ENCODE results near the gene PALLD. TPM values are rescaled to one million over a fixed set of nuclear protein-coding genes. Genes with fewer than 3 reads are reported as not detected.

PALLD gene
- total RNA-seq, 1 experiment from 2014 or later = 23.7 TPM

DNA sequence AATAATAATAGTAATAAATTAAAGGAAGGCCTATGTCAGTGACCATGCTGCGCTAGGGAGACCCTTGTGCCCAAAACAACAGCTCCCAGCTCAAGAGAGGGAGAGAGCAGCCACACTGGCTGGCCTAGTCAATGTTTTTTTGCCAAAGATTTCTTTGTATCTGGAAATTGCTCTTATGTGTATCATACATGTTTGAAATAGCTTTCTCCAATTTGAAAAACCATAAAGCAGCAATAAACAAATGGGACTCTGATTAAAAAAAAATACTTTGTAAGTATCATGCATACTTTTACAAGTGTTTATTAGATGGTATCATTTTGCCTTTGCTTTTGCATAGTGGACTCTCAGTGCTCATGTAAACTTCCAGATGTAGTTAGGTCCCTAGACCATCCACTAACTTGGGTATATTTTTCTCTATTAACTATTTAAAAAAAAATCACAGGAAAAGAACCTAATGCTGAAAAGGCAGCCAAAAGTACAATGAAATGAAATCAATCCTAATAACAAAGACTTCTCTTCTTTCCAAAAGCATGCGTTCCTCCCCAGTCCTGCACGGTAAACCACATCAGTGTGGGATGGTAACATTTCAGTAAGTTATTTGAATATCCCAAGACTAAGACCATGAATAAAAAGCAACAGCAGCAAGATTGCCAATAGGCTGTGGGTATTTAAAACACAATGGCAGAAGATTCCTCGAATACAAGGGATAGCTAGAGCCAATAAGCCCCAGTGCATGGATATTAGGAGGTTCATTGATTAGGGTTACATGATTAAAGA is 117.6 kb downstream of the PALLD start (continued):
- TF ChIP-seq, protein P1, sequence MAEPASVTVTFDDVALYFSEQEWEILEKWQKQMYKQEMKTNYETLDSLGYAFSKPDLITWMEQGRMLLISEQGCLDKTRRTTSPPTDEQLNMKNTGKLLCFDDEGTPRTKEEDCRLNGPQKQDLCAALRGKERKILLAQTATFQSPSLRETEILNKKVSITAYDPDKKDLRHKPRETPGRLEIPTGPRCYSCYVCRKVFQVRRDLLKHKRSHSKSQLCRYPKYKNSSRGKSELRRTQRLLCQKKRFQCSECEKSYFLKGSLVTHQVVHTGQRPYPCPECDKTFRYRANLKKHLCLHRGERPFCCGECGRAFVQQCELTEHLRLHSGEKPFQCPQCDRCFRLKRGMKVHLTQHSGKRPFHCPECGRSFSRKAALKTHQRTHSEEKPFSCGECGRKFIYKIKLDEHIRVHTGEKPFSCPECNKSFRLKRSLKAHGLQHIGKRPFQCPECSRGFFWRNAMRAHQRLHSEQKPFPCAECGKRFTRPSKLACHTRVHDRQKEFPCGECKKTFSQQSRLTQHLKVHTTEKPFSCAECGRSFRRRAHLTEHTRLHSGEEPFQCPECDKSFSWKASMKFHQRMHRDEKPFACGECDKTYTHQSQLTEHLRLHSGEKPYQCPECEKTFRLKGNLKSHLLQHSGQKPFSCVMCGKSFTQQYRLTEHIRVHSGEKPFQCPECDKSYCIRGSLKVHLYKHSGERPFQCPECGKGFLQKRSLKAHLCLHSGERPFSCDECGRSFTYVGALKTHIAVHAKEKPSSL (CRISPR knock-in tag; conservative IDR thresholded peaks at IDR 0.05) = no peak
- no peak for TF ChIP-seq CREB1 (CRISPR knock-in tag; IDR thresholded peaks at IDR 0.05)
- TF ChIP-seq FOXJ3 (CRISPR knock-in tag; IDR thresholded peaks at IDR 0.05; ENCODE audit: borderline replicate concordance) = no peak
- TF ChIP-seq OVOL2 (CRISPR knock-in tag; IDR thresholded peaks at IDR 0.05; ENCODE audit: borderline replicate concordance) = no peak
- no peak for TF ChIP-seq CBFB (CRISPR knock-in tag; IDR thresholded peaks at IDR 0.05; ENCODE audit: low read depth)

DNA sequence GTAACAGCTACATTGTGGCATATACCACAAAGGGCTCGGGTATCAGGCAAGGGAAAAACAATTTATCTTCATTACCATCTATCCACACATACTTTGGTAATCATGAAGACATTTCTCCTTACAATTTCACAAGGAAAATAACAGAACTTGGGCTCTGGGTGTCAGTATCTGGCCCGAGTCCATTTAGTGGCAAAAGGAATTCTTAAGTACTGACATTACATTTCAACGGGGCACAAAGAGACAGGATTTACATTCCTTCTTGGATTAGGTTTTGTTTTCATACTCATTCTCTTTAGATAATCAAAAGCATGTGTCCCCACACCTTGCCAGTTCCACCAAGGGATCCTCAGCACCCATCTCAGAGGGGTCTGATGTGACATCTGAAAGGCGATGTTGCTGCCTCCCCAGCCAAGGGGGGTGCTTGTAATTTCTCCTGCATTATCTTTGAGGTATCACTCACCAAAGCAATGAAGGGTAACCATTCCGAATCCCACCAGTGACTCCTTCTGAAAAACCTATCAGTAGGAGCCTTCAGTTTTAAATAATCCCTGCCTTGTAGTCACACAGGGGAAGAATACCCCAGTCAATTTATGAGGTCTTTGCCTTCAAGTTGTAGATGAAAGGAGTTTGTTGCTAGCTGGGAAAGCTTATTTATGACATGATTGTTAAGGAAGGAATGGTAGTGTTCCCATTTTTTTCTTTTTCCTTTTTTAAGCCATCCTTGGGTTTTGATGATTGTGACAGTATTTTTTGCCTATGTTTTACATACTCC is 118.6 kb downstream of the PALLD start:
- Mint-ChIP-seq H3K27me3 (ENCODE audit: low read depth) (no peaks in the 10 kb centered on the region), H3K36me3 (no peaks in the 10 kb centered on the region), H3K4me1 (peaks cover 17% of the 10 kb centered on the region), H3K27ac (no peak overlapping the region), H3K4me3 (no peak overlapping the region), H3K9me3 (no peaks in the 10 kb centered on the region; the same call in 1 of the 2 replicates)
- ATAC-seq = no peak
- DNase-seq (ENCODE audit: low spot score) = no peak
- TF ChIP-seq HMGA2 (CRISPR knock-in tag; IDR thresholded peaks at IDR 0.05) (no peak), NR2C2 (CRISPR knock-in tag; IDR thresholded peaks at IDR 0.05) (no peak), ZNF396 (CRISPR knock-in tag; IDR thresholded peaks at IDR 0.05; ENCODE audit: borderline replicate concordance) (no peak), GABPB1 (CRISPR knock-in tag; IDR thresholded peaks at IDR 0.05) (no peak), TEAD4 (CRISPR knock-in tag; IDR thresholded peaks at IDR 0.05) (no peak), RORB (CRISPR knock-in tag; IDR thresholded peaks at IDR 0.05) (no peak), RELA (CRISPR knock-in tag; IDR thresholded peaks at IDR 0.05; ENCODE audit: borderline replicate concordance) (no peak), MXD4 (CRISPR knock-in tag; IDR thresholded peaks at IDR 0.05; ENCODE audit: borderline replicate concordance) (no peak), NR1H2 (CRISPR knock-in tag; IDR thresholded peaks at IDR 0.05) (no peak), TP53 (CRISPR knock-in tag; IDR thresholded peaks at IDR 0.05) (no peak), ZNF423 (CRISPR knock-in tag; IDR thresholded peaks at IDR 0.05) (no peak)
- TF ChIP-seq, protein P2, sequence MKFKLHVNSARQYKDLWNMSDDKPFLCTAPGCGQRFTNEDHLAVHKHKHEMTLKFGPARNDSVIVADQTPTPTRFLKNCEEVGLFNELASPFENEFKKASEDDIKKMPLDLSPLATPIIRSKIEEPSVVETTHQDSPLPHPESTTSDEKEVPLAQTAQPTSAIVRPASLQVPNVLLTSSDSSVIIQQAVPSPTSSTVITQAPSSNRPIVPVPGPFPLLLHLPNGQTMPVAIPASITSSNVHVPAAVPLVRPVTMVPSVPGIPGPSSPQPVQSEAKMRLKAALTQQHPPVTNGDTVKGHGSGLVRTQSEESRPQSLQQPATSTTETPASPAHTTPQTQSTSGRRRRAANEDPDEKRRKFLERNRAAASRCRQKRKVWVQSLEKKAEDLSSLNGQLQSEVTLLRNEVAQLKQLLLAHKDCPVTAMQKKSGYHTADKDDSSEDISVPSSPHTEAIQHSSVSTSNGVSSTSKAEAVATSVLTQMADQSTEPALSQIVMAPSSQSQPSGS (CRISPR knock-in tag; IDR thresholded peaks at IDR 0.05; ENCODE audit: borderline replicate concordance, low read depth) = no peak
- TF ChIP-seq, protein P3, sequence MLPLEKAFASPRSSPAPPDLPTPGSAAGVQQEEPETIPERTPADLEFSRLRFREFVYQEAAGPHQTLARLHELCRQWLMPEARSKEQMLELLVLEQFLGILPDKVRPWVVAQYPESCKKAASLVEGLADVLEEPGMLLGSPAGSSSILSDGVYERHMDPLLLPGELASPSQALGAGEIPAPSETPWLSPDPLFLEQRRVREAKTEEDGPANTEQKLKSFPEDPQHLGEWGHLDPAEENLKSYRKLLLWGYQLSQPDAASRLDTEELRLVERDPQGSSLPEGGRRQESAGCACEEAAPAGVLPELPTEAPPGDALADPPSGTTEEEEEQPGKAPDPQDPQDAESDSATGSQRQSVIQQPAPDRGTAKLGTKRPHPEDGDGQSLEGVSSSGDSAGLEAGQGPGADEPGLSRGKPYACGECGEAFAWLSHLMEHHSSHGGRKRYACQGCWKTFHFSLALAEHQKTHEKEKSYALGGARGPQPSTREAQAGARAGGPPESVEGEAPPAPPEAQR (CRISPR knock-in tag; IDR thresholded peaks at IDR 0.05) = no peak
- TF ChIP-seq, protein P4, sequence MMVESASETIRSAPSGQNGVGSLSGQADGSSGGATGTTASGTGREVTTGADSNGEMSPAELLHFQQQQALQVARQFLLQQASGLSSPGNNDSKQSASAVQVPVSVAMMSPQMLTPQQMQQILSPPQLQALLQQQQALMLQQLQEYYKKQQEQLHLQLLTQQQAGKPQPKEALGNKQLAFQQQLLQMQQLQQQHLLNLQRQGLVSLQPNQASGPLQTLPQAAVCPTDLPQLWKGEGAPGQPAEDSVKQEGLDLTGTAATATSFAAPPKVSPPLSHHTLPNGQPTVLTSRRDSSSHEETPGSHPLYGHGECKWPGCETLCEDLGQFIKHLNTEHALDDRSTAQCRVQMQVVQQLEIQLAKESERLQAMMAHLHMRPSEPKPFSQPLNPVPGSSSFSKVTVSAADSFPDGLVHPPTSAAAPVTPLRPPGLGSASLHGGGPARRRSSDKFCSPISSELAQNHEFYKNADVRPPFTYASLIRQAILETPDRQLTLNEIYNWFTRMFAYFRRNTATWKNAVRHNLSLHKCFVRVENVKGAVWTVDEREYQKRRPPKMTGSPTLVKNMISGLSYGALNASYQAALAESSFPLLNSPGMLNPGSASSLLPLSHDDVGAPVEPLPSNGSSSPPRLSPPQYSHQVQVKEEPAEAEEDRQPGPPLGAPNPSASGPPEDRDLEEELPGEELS (CRISPR knock-in tag; IDR thresholded peaks at IDR 0.05) = no peak
- TF ChIP-seq, protein P5, sequence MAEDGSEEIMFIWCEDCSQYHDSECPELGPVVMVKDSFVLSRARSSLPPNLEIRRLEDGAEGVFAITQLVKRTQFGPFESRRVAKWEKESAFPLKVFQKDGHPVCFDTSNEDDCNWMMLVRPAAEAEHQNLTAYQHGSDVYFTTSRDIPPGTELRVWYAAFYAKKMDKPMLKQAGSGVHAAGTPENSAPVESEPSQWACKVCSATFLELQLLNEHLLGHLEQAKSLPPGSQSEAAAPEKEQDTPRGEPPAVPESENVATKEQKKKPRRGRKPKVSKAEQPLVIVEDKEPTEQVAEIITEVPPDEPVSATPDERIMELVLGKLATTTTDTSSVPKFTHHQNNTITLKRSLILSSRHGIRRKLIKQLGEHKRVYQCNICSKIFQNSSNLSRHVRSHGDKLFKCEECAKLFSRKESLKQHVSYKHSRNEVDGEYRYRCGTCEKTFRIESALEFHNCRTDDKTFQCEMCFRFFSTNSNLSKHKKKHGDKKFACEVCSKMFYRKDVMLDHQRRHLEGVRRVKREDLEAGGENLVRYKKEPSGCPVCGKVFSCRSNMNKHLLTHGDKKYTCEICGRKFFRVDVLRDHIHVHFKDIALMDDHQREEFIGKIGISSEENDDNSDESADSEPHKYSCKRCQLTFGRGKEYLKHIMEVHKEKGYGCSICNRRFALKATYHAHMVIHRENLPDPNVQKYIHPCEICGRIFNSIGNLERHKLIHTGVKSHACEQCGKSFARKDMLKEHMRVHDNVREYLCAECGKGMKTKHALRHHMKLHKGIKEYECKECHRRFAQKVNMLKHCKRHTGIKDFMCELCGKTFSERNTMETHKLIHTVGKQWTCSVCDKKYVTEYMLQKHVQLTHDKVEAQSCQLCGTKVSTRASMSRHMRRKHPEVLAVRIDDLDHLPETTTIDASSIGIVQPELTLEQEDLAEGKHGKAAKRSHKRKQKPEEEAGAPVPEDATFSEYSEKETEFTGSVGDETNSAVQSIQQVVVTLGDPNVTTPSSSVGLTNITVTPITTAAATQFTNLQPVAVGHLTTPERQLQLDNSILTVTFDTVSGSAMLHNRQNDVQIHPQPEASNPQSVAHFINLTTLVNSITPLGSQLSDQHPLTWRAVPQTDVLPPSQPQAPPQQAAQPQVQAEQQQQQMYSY (CRISPR knock-in tag; IDR thresholded peaks at IDR 0.05) = no peak
- CTCF ChIA-PET = interaction anchor here (1.3 kb wide), 1 partner anchor 29 kb away, joined by 6 read pairs; no protein-coding TSS in a partner anchor
- POLR2A ChIA-PET = interaction anchor here (1.0 kb wide), 1 partner anchor 69 kb away, joined by 10 read pairs; no protein-coding TSS in a partner anchor

Data from WTC11 (cell line).